WTC11 (cell line): ENCODE measurements around the gene NAT8L. TPM values are rescaled to one million over a fixed set of nuclear protein-coding genes. Genes with fewer than 3 reads are reported as not detected.

Source experiments
- ATAC-seq: fragments of 200-7000 bp; cut with Tn5 transposase; 2 replicates; pipeline ENCODE4 v1.10.0; 2021; ENCODE audit warnings: mild to moderate bottlenecking, moderate library complexity
- CTCF ChIA-PET: fragments of 300-600 bp; sonication (Branson Sonifier 250); formaldehyde crosslinking; loops from one replicate; lab custom pipeline; 2021; ENCODE audit warnings: antibody characterized with exemption; lab: Charles Lee
- POLR2A ChIA-PET: fragments of 350-600 bp; sonication (Branson Sonifier 250); formaldehyde crosslinking; loops from one replicate; lab custom pipeline; 2021; ENCODE audit warnings: antibody characterized with exemption; lab: Charles Lee
- DNase-seq: peaks from one replicate; pipeline ENCODE4 v3.0.0; 2021; ENCODE audit warnings: low spot score
- H3K27ac Mint-ChIP-seq: 2 replicates; pipeline ENCODE4 v1.8.0; 2021; ENCODE audit warnings: mixed read lengths
- H3K27me3 Mint-ChIP-seq: 2 replicates; pipeline ENCODE4 v1.8.0; 2021; ENCODE audit warnings: low read depth, mild to moderate bottlenecking, moderate library complexity, mixed read lengths
- H3K36me3 Mint-ChIP-seq: 2 replicates; pipeline ENCODE4 v1.8.0; 2021; ENCODE audit warnings: mixed read lengths
- H3K4me1 Mint-ChIP-seq: 2 replicates; pipeline ENCODE4 v1.8.0; 2022; ENCODE audit warnings: mixed read lengths
- H3K4me3 Mint-ChIP-seq: 2 replicates; pipeline ENCODE4 v1.8.0; 2021; ENCODE audit warnings: mild to moderate bottlenecking, moderate library complexity, mixed read lengths
- H3K9me3 Mint-ChIP-seq: 2 replicates; pipeline ENCODE4 v1.8.0; 2021; ENCODE audit warnings: mixed read lengths
- AFF4 ChIP-seq: sonication (generic); formaldehyde crosslinking; IDR thresholded peaks from 2 replicates; pipeline ENCODE4 v1.8.1; 2023; ENCODE audit warnings: mild to moderate bottlenecking, missing genetic modification reagents, borderline replicate concordance
- ELF4 ChIP-seq: sonication (generic); formaldehyde crosslinking; IDR thresholded peaks from 2 replicates; pipeline ENCODE4 v1.8.1; 2022; ENCODE audit warnings: low read depth, mild to moderate bottlenecking, moderate library complexity, missing genetic modification reagents
- FOXK1 ChIP-seq: sonication (generic); formaldehyde crosslinking; IDR thresholded peaks from 2 replicates; pipeline ENCODE4 v1.8.0; 2022; ENCODE audit warnings: mild to moderate bottlenecking, moderate library complexity, missing genetic modification reagents
- FOXP1 ChIP-seq: sonication (generic); formaldehyde crosslinking; IDR thresholded peaks from 2 replicates; pipeline ENCODE4 v1.8.0; 2022; ENCODE audit warnings: missing genetic modification reagents, mild to moderate bottlenecking, moderate library complexity, borderline replicate concordance
- MXD4 ChIP-seq: fragments of 250-450 bp; sonication (Bioruptor Pico); IDR thresholded peaks from 2 replicates; pipeline ENCODE4 v1.8.0; 2021; ENCODE audit warnings: mild to moderate bottlenecking, moderate library complexity, borderline replicate concordance
- NFE2L1 ChIP-seq: sonication (generic); formaldehyde crosslinking; IDR thresholded peaks from 2 replicates; pipeline ENCODE4 v1.8.1; 2023; ENCODE audit warnings: missing genetic modification reagents
- TEAD4 ChIP-seq: sonication (generic); formaldehyde crosslinking; IDR thresholded peaks from 2 replicates; pipeline ENCODE4 v1.8.0; 2022; ENCODE audit warnings: mild to moderate bottlenecking, missing genetic modification reagents
- TP53 ChIP-seq: sonication (generic); formaldehyde crosslinking; IDR thresholded peaks from 2 replicates; pipeline ENCODE4 v1.8.1; 2023; ENCODE audit warnings: mild to moderate bottlenecking, missing genetic modification reagents
- USF2 ChIP-seq: sonication (generic); formaldehyde crosslinking; IDR thresholded peaks from 2 replicates; pipeline ENCODE4 v1.8.1; 2023; ENCODE audit warnings: mild to moderate bottlenecking, missing genetic modification reagents, moderate library complexity
- ZNF219 ChIP-seq: sonication (generic); formaldehyde crosslinking; IDR thresholded peaks from 2 replicates; pipeline ENCODE4 v1.8.0; 2023; ENCODE audit warnings: missing genetic modification reagents, mild to moderate bottlenecking, borderline replicate concordance
- total RNA-seq: library from RNA; stranded (reverse); gene quantifications from 3 replicates; pipeline ENCODE4 v1.2.3, GENCODE V29; 2021
- TF ChIP-seq, protein P1 (sequence below): fragments of 250-450 bp; sonication (Bioruptor Pico); IDR thresholded peaks from 2 replicates; pipeline ENCODE4 v1.9.0; 2021; ENCODE audit warnings: mild to moderate bottlenecking
- TF ChIP-seq, protein P2 (sequence below): sonication (generic); formaldehyde crosslinking; IDR thresholded peaks from 2 replicates; pipeline ENCODE4 v1.8.1; 2022; ENCODE audit warnings: mild to moderate bottlenecking, missing genetic modification reagents, moderate library complexity, borderline replicate concordance

The NAT8L gene
- total RNA-seq, 1 experiment from 2014 or later, result 20.0 TPM

- TF ChIP-seq, protein P1, sequence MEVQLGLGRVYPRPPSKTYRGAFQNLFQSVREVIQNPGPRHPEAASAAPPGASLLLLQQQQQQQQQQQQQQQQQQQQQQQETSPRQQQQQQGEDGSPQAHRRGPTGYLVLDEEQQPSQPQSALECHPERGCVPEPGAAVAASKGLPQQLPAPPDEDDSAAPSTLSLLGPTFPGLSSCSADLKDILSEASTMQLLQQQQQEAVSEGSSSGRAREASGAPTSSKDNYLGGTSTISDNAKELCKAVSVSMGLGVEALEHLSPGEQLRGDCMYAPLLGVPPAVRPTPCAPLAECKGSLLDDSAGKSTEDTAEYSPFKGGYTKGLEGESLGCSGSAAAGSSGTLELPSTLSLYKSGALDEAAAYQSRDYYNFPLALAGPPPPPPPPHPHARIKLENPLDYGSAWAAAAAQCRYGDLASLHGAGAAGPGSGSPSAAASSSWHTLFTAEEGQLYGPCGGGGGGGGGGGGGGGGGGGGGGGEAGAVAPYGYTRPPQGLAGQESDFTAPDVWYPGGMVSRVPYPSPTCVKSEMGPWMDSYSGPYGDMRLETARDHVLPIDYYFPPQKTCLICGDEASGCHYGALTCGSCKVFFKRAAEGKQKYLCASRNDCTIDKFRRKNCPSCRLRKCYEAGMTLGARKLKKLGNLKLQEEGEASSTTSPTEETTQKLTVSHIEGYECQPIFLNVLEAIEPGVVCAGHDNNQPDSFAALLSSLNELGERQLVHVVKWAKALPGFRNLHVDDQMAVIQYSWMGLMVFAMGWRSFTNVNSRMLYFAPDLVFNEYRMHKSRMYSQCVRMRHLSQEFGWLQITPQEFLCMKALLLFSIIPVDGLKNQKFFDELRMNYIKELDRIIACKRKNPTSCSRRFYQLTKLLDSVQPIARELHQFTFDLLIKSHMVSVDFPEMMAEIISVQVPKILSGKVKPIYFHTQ (CRISPR knock-in tag), result no peak
- no peak for TF ChIP-seq USF2 (CRISPR knock-in tag)
- TF ChIP-seq, protein P2, sequence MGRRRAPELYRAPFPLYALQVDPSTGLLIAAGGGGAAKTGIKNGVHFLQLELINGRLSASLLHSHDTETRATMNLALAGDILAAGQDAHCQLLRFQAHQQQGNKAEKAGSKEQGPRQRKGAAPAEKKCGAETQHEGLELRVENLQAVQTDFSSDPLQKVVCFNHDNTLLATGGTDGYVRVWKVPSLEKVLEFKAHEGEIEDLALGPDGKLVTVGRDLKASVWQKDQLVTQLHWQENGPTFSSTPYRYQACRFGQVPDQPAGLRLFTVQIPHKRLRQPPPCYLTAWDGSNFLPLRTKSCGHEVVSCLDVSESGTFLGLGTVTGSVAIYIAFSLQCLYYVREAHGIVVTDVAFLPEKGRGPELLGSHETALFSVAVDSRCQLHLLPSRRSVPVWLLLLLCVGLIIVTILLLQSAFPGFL (CRISPR knock-in tag), result no peak
- no peak for TF ChIP-seq TEAD4 (CRISPR knock-in tag)
- TF ChIP-seq MXD4, result no peak
- TF ChIP-seq FOXK1, result no peak
- no peak for TF ChIP-seq AFF4 (CRISPR knock-in tag)
- TF ChIP-seq NFE2L1, result no peak
- no peak for TF ChIP-seq ELF4 (CRISPR knock-in tag)
- Mint-ChIP-seq H3K27ac (no peak overlapping the region), H3K4me1 (no peaks in the 10 kb centered on the region), H3K36me3 (peaks cover 5% of the 10 kb centered on the region), H3K27me3 (peaks cover 18% of the 10 kb centered on the region), H3K4me3 (no peak overlapping the region), H3K9me3 (peaks cover 23% of the 10 kb centered on the region)
- ATAC-seq (no peak), DNase-seq (no peak)
- ChIA-PET POLR2A (no interaction called here), CTCF (interaction anchor here (1.1 kb wide), 1 partner anchor 317 kb away, joined by 3 read pairs; the partner anchor contains the start of gene CFAP99)
Measured at GRCh38 chr4:2101346-2102044, 42.4 kb downstream of the NAT8L start.

DNA sequence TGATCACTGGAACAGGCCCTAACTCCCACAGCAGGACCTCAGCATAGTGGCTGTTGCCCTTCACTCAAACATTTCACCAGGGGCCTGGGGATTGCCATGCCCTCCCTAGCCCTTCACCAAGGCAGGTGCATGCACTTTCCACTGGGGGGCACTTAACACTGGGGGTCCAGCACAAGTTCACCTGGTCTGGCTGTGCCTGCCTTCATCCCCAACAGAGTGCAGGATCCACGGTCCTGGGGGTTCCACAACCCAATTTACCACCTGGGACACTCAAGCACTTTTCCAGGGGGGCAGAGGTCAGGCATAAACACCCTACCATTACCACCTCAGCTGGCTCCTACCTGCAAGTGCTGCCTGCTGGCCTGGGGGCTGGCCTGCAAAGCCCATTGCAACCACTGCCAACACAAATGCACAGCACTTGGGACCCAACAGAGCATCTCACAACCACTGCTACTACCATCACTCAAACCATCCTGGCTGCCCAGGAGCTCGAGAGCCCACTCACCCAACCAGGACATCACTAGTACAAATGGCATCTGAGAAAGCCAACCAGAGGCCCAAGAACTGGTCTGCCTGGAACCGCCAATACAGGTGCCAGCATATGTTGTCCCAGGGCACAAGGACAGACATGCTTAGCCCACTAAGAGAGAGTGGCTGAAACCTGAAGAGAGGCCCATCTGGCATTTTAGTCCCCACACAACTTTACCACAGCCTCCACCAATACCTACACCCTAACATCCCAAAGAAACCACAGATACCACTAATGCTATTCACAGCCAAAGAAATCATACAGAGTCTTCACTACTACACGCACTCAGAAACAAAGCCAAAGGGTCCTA lies 43.1 kb downstream of the NAT8L start:
- ChIA-PET CTCF (no interaction called here), POLR2A (no interaction called here)
- TF ChIP-seq ZNF219 (CRISPR knock-in tag), result no peak
- TF ChIP-seq TP53 (CRISPR knock-in tag), result no peak
- TF ChIP-seq FOXP1 (CRISPR knock-in tag), result no peak

More for the DNA sequence above, 43.1 kb downstream of the NAT8L start:
- Mint-ChIP-seq H3K36me3 (no peaks in the 10 kb centered on the region), H3K27ac (no peak overlapping the region), H3K27me3 (peaks cover 13% of the 10 kb centered on the region), H3K4me3 (no peak overlapping the region), H3K4me1 (no peaks in the 10 kb centered on the region), H3K9me3 (peaks cover 17% of the 10 kb centered on the region)
- DNase-seq (no peak), ATAC-seq (no peak)
